ENCODE data around the gene SRRT.

The SRRT gene

GRCh38 chr7:100882201-100882600, 7.3 kb downstream of the SRRT start:
- DNase-seq: no peak

DNA sequence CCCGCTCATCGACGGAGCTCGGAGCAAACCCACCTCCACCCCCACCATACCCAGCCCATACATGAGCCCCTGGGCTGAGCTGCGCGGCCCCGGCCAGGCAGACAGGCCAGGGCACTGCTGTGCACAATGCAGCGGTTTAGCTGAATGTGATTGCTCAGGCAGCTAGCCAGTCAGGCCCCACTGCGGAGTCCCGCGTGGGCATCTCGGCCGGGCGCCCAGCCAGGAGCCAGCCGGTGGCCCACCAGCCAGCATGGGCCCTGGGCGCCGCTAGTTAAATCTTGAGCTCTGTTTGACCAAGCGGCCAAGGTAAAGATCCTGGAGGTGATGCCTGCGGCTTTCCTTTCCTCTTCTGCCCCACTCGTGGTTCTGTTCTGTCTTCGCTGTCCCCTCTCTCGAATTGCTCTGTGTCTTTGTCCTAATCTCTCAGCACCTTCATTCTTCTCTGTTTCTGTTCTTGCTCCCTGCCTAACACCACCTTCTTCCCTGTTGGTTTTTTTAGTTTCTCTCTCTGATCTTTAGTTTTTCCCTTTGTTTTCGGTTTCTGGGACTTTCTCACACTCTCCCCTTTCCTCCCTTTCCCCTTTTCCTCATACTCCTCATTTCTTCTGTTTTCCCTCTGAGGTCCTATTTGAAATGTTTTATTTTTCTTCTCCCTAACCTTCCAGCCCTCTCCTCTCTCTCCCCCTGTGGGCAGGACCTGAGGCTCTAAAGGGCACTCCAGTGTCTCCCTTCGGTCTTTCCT, 8.1 kb downstream of the SRRT start:
- no peak for DNase-seq

GRCh38 chr7:100884736-100885439, 10.0 kb downstream of the SRRT start:
- DNase-seq: no peak

DNA sequence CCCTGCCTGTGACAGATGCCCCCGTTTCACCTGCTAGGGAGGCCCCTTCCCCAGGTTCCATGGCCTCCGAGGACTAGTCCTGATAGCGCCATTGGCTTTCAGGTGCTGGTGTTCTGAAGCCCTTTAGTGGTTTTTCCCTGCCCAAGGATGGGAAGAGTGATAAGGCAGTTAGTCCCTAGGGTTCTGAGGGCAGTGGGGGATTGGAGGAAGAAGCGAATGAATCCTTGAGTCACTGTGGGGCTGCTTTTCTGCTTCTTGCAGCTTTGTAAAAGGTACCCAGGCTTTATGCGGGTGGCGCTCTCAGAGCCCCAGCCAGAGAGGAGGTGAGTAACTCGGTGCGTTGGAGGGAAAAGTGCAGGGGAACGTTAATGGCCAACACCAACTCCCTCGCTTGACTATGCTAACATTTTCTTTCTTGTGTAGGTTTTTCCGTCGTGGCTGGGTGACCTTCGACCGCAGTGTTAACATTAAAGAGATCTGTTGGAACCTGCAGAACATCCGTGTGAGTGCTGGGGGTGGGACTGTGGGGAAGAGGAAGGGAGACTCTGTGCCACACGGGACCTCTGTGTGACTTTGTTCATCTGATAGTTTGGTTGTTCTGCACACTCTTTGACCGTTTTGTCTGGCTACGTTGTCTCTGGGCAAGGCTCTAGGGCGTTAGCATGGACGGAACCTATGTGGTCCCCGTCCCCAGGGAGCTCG, 10.7 kb downstream of the SRRT start:
- DNase-seq: no peak

DNA sequence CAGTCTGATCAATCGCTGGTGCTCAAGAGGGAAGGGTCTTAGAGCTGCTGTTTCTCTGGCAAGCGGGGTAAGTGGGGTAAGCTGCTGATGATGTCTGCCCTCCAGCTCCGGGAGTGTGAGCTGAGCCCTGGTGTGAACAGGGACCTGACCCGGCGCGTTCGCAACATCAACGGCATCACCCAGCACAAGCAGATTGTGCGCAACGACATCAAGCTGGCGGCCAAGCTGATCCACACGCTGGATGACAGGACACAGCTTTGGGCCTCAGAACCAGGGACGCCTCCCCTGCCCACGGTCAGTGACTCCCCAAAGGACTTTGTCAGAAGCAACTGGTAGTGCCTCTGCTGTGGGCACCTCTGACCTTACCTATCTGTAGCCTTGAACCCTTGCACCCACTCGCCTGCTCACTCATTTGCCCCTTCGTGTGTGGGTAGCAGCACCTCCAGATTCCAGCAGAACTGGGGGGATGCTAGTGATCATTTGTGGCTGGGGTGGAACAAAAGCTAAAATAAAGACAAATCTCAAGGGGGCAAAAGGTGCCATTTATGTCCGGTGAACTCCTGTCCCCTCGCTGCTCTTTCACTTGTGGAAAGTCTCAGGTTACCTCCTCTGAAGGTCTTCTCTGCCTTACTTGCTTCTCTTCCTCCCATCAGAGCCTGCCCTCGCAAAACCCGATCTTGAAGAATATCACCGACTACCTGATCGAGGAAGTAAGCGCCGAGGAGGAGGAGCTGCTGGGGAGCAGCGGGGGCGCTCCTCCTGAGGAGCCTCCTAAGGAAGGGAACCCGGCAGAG, 11.4 kb downstream of the SRRT start:
- DNase-seq: no peak

- no peak for DNase-seq
Measured at GRCh38 chr7:100886936-100887515, 12.1 kb downstream of the SRRT start.

GRCh38 chr7:100887516-100888290, 12.8 kb downstream of the SRRT start:
- peak; percentile 33 to 56 (median 51) for DNase-seq

DNA sequence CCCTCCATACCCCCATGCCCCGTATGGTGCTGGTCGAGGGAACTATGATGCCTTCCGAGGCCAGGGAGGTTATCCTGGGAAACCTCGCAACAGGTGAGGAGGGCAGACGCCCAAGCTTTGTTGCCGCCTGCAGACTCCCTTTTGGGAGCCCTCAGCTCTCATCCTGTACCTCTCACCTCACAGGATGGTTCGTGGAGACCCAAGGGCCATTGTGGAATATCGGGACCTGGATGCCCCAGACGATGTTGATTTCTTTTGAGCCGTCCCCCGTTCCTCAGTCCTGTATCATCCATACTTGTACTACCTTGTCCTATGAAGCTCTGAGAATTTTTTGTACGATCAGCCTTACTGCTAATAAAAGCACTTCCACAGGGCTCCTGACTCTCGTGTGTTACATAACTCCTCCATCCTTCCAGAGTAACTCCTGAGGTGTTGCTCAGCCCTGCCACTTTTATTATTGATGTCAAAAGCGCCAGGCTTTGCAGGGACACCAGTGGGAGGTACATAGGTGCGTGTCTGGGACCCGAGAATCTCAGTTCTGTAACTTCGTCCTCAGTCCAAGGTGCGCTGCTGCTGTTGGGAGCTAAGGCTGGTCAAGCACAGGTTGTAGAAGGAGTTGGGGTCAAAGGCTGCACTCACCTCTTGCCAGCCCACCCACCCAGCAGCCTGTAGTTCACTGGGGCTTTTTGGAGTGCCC, 13.5 kb downstream of the SRRT start:
- peak in 1 of 6 experiments; percentile 28 for DNase-seq

DNA sequence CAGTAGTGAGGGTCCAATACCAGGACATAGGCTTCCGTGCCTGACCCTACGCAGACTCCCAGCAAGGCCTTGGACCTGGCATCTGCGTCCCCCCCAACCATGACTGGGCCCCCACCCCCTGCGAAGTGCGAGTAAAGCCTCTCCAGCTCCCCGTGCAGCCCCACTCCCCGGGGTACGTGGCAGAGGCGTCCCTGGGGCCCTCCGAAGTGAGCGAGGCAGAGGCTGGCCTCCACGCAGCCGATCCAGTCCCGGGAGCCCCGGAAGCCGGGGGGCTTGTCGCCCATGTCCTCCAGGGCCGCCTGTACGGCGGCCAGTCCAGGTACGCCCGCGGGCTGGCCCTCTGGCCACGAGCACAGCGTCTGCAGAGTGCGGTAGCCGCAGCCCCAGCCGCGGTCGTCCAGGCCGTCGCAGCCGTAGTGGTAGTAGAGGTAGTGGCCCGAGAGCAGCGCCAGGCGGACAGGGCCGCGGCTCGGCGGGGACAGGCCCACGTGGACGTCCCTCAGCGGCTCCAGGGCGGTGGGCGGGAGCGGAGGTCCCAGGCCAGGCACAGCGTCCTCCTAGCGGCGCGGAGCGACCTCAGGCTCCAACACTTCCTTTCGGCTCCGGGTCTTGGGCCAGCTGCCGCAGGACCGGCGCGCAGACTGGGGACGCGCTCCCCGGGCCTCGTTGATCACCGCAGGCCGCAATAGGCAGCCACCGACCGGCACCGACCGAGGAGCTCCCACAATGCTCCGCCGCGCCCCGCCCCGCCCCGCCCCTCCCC, 14.3 kb downstream of the SRRT start, which contains the start of gene UFSP1:
Gene UFSP1 (minus strand): TSS at position 728 of the 763 bp plus-strand sequence. CDS start 444 bp downstream, at position 284.
- peak in 1 of 6 experiments; percentile 38 for DNase-seq

DNA sequence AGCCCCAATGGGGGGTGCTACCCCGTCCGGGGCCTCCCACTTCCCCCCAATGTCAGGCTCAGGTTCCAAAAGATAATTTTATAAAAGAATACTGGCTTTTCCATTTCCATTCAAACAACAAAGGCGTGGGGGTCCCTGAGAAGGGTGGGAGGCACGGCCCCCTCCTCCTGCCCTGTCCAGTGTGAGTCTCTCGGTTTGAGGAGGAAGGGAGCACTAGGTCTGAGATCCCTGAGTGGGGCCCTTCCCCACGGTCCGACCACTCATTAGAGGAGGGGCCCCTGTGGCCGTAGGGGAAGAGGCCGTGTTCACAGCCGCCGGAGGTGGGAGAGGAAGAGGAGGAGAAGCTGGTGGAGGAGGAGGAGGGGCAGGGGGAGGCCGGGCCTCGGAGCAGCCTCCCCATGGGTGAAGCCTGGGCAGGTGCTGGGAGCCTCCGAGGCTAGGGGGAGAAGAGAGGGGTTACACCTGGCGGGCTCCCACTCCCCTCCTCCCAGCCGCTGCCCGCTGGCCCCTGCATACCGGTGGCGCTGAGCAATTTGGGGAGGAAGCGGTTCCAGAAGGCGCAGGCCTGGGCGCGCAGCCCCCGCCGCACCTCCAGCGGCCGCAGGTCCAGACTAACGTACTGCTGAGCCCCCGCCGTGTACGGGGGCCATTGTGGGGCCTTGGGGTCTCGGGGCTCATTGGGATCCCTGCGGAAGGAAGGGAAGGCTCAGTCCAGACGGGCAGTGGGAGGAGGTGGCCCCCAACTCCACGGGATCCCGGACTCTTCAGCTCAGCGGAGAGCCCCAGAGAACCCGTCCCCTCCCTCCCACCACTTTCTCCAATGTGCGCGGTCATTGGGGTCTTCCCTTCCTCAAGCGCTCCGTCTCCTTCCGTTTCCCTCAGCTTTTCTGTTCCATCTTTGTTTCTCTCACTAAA, 16.0 kb downstream of the SRRT start:
- DNase-seq: peak in 1 of 6 experiments; percentile 22

DNA sequence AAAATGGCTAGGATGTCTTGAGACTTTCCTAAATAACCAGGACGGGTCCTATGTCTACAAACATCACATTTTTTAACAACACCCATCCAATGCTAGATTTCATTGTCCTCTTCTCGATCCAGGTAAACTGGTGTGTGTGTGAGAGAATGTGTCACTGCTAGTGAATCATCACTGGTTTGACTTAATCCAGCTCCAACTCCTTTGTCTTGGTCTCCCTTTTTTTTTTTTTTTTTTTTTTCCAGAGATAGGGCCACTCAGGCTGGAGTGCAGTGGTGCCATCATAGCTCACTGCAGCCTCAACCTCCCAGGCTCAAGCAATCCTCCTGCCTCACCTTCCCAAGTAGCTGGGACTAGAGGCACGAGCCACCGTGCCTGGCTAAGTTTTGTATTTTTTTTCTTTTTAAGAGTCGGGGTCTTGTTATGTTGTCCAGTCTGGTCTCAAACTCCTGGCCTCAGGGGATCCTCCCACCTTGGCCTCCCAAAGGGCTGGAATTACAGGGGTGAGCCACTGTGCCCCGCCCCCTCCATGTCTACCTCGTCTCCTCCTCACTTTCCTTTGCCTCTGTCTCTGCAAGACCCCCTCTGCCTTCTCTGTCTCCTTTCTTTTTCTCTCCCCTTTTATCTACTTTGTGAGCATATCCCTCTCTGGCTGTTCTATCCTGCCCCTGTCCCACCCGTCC, 16.8 kb downstream of the SRRT start:
- no peak for DNase-seq

- DNase-seq: no peak
Measured at GRCh38 chr7:100892364-100893317, 17.7 kb downstream of the SRRT start.

DNA sequence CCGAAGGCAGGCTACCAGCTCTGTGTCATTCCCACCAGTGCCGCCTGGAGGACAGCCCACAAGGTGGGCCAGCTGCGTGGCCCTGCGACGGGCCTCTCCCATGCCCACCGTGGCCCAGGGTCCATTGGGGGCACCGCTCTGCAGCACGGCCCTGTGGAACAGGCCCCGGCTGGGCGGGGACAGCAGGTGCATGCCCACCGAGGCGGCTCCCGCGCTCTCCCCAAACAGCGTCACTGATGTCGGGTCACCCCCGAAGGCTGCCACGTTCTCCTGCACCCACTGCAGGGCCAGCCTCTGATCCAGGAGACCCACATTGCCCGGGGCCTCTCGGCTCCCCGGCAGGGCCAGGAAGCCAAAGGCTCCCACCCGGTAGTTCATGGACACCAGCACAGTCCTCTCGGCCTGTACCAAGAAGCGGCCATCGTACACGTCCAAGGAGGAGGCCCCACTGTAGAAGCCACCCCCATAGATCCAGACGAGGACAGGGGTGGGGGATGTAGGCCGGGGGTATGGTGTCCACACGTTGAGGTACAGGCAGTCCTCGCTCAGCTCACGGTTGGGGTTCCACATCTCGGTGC, 18.5 kb downstream of the SRRT start:
- DNase-seq: no peak

- DNase-seq: no peak
Measured at GRCh38 chr7:100893910-100894721, 19.2 kb downstream of the SRRT start.

- DNase-seq: peak in 4 of 6 experiments; percentile 31 to 55 (median 44)
Measured at GRCh38 chr7:100894860-100895700, 20.2 kb downstream of the SRRT start.

All from stimulated activated naive CD4-positive, alpha-beta T cell (primary cell).